Raji (cell line): ENCODE measurements around the gene HOXB9.

Experiments used
- POLR2A ChIP-seq: IDR thresholded peaks from 2 replicates; pipeline ENCODE4 v1.6.1; 2011; ENCODE audit warnings: low read depth, low read length, control low read depth; ENCODE audit not compliant: insufficient read depth

Gene HOXB9

GRCh38 chr17:48626245-48627117 lies at the start of gene HOXB9:
TSS of gene HOXB9 (minus strand) at chr17:48626358. CDS start at chr17:48626269, 89 bp downstream.
- TF ChIP-seq POLR2A = no peak

- TF ChIP-seq POLR2A = no peak
Measured at GRCh38 chr17:48672340-48672739, 46.2 kb upstream of the HOXB9 start.

- no peak for TF ChIP-seq POLR2A
Measured at GRCh38 chr17:48671697-48672171, 45.6 kb upstream of the HOXB9 start.

GRCh38 chr17:48663134-48663924 lies 37.2 kb upstream of the HOXB9 start:
- no peak for TF ChIP-seq POLR2A

- no peak for TF ChIP-seq POLR2A
Measured at GRCh38 chr17:48655913-48656312, 29.8 kb upstream of the HOXB9 start.

- no peak for TF ChIP-seq POLR2A
Measured at GRCh38 chr17:48649741-48650140, 23.6 kb upstream of the HOXB9 start.

GRCh38 chr17:48647963-48648245 lies 21.7 kb upstream of the HOXB9 start:
- no peak for TF ChIP-seq POLR2A

GRCh38 chr17:48647103-48647962 lies 21.2 kb upstream of the HOXB9 start:
- no peak for TF ChIP-seq POLR2A

- no peak for TF ChIP-seq POLR2A
Measured at GRCh38 chr17:48646183-48647102, 20.3 kb upstream of the HOXB9 start.

GRCh38 chr17:48645639-48646182 lies 19.6 kb upstream of the HOXB9 start:
- TF ChIP-seq POLR2A = no peak

- TF ChIP-seq POLR2A = no peak
Measured at GRCh38 chr17:48644910-48645557, 18.9 kb upstream of the HOXB9 start.

GRCh38 chr17:48644159-48644558 lies 18.0 kb upstream of the HOXB9 start:
- no peak for TF ChIP-seq POLR2A

GRCh38 chr17:48643697-48644012 lies 17.5 kb upstream of the HOXB9 start:
- no peak for TF ChIP-seq POLR2A
